RWPE2 (cell line): ENCODE data around the gene CCSER1.

Source experiments
- ATAC-seq: fragments of 200-7000 bp; cut with Tn5 transposase; 3 replicates; pipeline ENCODE4 v1.9.1; 2021; ENCODE audit warnings: low read depth
- DNase-seq: peaks from one replicate; pipeline ENCODE4 v3.0.0-alpha.2; 2020; ENCODE audit warnings: low spot score
- H3K27ac ChIP-seq: fragments of 450-650 bp; 2 replicates; pipeline ENCODE4 v1.5.1; 2017; ENCODE audit warnings: mild to moderate bottlenecking; ENCODE audit not compliant: poor library complexity, severe bottlenecking
- H3K27me3 ChIP-seq: fragments of 250-450 bp; sonication (Bioruptor Pico); 2 replicates; pipeline ENCODE4 v1.5.1; 2021; ENCODE audit warnings: mild to moderate bottlenecking, moderate library complexity; ENCODE audit not compliant: insufficient read depth, poor library complexity, severe bottlenecking
- H3K36me3 ChIP-seq: fragments of 250-450 bp; sonication (Bioruptor Pico); 2 replicates; pipeline ENCODE4 v1.5.1; 2020; ENCODE audit warnings: low read depth, mild to moderate bottlenecking, moderate library complexity
- H3K4me1 ChIP-seq: fragments of 250-450 bp; sonication (Bioruptor Pico); 2 replicates; pipeline ENCODE4 v1.5.1; 2021; ENCODE audit warnings: mild to moderate bottlenecking, moderate library complexity; ENCODE audit not compliant: insufficient read depth, poor library complexity, severe bottlenecking
- H3K4me3 ChIP-seq: fragments of 250-450 bp; sonication (Bioruptor Pico); 2 replicates; pipeline ENCODE4 v1.5.1; 2021; ENCODE audit warnings: mild to moderate bottlenecking, moderate library complexity; ENCODE audit not compliant: severe bottlenecking
- H3K9me3 ChIP-seq: fragments of 250-450 bp; sonication (Bioruptor Pico); 2 replicates; pipeline ENCODE4 v1.5.1; 2021; ENCODE audit warnings: mild to moderate bottlenecking, moderate library complexity; ENCODE audit not compliant: severe bottlenecking
- TF ChIP-seq, protein P1 (sequence below): fragments of 450-650 bp; IDR thresholded peaks from one replicate; pipeline ENCODE4 v1.5.1; 2017; ENCODE audit warnings: mild to moderate bottlenecking, moderate library complexity; ENCODE audit not compliant: poor library complexity, severe bottlenecking

The CCSER1 gene

GRCh38 chr4:90498175-90498574 is 371.0 kb downstream of the CCSER1 start:
- ATAC-seq (no peak), DNase-seq (no peak)
- TF ChIP-seq, protein P1, sequence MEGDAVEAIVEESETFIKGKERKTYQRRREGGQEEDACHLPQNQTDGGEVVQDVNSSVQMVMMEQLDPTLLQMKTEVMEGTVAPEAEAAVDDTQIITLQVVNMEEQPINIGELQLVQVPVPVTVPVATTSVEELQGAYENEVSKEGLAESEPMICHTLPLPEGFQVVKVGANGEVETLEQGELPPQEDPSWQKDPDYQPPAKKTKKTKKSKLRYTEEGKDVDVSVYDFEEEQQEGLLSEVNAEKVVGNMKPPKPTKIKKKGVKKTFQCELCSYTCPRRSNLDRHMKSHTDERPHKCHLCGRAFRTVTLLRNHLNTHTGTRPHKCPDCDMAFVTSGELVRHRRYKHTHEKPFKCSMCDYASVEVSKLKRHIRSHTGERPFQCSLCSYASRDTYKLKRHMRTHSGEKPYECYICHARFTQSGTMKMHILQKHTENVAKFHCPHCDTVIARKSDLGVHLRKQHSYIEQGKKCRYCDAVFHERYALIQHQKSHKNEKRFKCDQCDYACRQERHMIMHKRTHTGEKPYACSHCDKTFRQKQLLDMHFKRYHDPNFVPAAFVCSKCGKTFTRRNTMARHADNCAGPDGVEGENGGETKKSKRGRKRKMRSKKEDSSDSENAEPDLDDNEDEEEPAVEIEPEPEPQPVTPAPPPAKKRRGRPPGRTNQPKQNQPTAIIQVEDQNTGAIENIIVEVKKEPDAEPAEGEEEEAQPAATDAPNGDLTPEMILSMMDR: no peak
- no peaks in the 10 kb centered on the region for H3K36me3 ChIP-seq
- peaks cover 6% of the 10 kb centered on the region for H3K4me1 ChIP-seq
- no peak overlapping the region for H3K4me3 ChIP-seq
- H3K27ac ChIP-seq: no peak overlapping the region
- H3K27me3 ChIP-seq: no peaks in the 10 kb centered on the region
- peaks cover 2% of the 10 kb centered on the region for H3K9me3 ChIP-seq

GRCh38 chr4:90503677-90504076 is 376.5 kb downstream of the CCSER1 start:
- no peaks in the 10 kb centered on the region for H3K36me3 ChIP-seq
- H3K4me3 ChIP-seq: no peak overlapping the region
- TF ChIP-seq, protein P1: no peak
- no peak overlapping the region for H3K27ac ChIP-seq
- H3K9me3 ChIP-seq: peaks cover 8% of the 10 kb centered on the region
- no peaks in the 10 kb centered on the region for H3K4me1 ChIP-seq
- DNase-seq (no peak), ATAC-seq (no peak)
- no peaks in the 10 kb centered on the region for H3K27me3 ChIP-seq

DNA sequence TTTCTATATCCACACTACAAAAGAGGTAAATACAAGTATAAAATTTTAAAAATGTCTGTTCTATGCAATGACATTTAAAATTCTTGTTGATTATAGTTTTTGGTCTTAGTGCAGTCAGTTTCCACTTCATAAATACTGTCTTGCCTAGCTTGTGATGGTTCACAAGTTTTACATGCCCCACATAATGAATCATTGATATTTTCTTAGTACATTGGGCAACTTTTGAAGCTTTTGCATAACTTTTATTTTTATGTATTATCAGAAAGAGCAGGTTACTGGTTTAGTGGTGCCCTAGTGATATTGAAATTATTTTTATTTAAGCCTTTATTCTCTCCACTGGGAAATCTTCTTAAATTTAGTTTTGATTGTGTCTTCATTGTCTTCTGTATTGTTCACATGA is 388.0 kb downstream of the CCSER1 start:
- no peak for ATAC-seq
- H3K4me1 ChIP-seq: peaks cover 4% of the 10 kb centered on the region
- TF ChIP-seq, protein P1: no peak
- no peak for DNase-seq
- no peak overlapping the region for H3K27ac ChIP-seq
- H3K36me3 ChIP-seq: no peaks in the 10 kb centered on the region
- H3K9me3 ChIP-seq: no peaks in the 10 kb centered on the region
- H3K27me3 ChIP-seq: no peaks in the 10 kb centered on the region
- no peak overlapping the region for H3K4me3 ChIP-seq

DNA sequence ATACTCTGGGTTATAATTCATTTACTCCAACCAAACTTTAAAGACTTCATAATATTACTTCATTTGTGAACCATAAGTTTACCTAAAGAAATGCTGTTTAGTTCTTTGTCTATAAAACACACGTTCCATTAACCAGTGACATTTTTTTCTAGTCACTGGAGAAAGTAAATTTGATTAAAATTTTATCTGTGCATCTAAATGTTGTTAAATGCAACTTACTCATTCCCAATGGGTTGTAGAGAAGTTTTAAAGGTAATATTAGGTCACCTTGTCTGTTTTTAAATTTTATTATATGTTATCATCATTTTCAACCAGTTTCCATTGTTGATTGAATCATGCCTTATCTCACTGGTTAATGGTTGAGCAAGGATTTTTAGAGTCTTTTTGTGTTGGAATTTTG is 401.4 kb downstream of the CCSER1 start:
- no peak overlapping the region for H3K4me3 ChIP-seq
- H3K27ac ChIP-seq: no peak overlapping the region
- no peak for DNase-seq
- no peaks in the 10 kb centered on the region for H3K9me3 ChIP-seq
- no peaks in the 10 kb centered on the region for H3K4me1 ChIP-seq
- TF ChIP-seq, protein P1: no peak
- no peaks in the 10 kb centered on the region for H3K36me3 ChIP-seq
- ATAC-seq: no peak
- no peaks in the 10 kb centered on the region for H3K27me3 ChIP-seq

- Histone ChIP-seq H3K9me3 (no peaks in the 10 kb centered on the region), H3K36me3 (no peaks in the 10 kb centered on the region), H3K27ac (no peak overlapping the region), H3K4me1 (no peaks in the 10 kb centered on the region), H3K27me3 (no peaks in the 10 kb centered on the region), H3K4me3 (no peak overlapping the region)
- ATAC-seq (no peak), DNase-seq (no peak)
- TF ChIP-seq, protein P1: no peak
These were observed 409.2 kb downstream of the CCSER1 start for GRCh38 chr4:90536408-90536807.
